ENCODE measurements around the gene HLA-DMB.

Gene HLA-DMB

DNA sequence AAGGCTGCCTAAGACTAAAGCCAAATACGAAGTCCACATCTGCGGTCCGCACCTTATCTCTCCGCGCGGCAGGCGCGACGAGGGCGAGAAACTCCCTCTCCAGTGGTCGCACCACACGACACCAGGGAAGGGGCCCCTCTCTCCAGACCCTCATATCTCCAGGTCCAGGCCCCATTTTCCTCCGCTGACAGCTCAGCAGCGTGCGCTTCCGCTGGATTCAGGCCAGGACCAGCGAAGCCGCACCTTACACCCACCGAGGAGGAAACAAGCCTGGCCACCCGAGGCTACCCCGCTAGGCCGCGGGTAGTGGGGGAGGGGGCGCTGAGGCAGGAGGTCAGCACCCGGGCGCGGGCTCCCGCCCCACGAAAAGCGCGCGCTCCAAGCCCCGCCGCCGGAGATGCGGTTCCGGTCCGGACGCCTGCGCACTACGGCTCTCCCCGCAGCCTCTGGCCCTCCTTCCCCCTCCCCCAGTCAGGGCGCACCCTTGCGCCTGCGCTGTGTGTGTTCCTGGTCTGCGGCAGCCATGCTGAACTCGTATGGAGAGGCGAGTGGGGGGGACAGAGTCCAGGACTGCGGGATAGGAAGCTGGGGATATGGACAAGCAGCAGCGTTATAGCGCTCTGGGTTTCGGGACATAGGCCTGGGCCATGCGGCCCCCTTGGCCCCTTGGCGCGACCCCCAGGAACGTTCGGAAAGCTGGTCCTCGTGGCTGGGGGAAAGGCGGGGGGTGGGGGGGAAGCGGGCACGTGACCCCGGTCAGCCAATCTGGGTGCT lies 27.5 kb upstream of the HLA-DMB start, which contains the start of gene BRD2:
BRD2 (plus strand) TSS at position 502 of the 774 bp plus-strand sequence. CDS start 4,305 bp downstream, outside the sequence.
- Histone ChIP-seq H2BK120ac (ENCODE audit: low read depth, low read length) (peak within 1 kb of the TSS; percentile 100), H2BK12ac (ENCODE audit: low read length in 2 of 2) (peak within 1 kb of the TSS; percentile 14 to 99), H3K9me3 (ENCODE audit: control insufficient read depth, low read length) (no peaks in the 10 kb centered on the region), H3K23ac (ENCODE audit: low read length in 2 of 2) (peak within 1 kb of the TSS; percentile 81 to 90), H3K27me3 (ENCODE audit: control insufficient read depth in 1 of 2, insufficient read depth in 1 of 2, low read length in 2 of 2) (no peaks in the 10 kb centered on the region), H2BK15ac (ENCODE audit: low read depth, poor library complexity, severe bottlenecking) (peak within 1 kb of the TSS; percentile 83), H4K91ac (ENCODE audit: low read length) (peak within 1 kb of the TSS; percentile 98), H4K8ac (ENCODE audit: low read length) (peak within 1 kb of the TSS; percentile 100), H2AK5ac (ENCODE audit: low read length, severe bottlenecking) (peak within 1 kb of the TSS; percentile 97), H2BK5ac (ENCODE audit: low read depth, low read length, poor library complexity, severe bottlenecking) (peak within 1 kb of the TSS; percentile 92), H3K4me3 (ENCODE audit: insufficient read depth in 1 of 2, low read depth in 1 of 2, low read length in 2 of 2) (peak within 1 kb of the TSS; percentile 69 to 96), H3K14ac (ENCODE audit: low read length in 2 of 2) (peak within 1 kb of the TSS in 1 of 2 experiments; percentile 98), H3K79me1 (replicated peaks; ENCODE audit: low read length, poor library complexity, severe bottlenecking) (peaks cover 5% of the 10 kb centered on the region), H3K9ac (ENCODE audit: low read length) (peak within 1 kb of the TSS; percentile 100), H3K36me3 (ENCODE audit: control insufficient read depth in 1 of 2, insufficient read depth in 2 of 2, low read depth in 1 of 2, low read length in 2 of 2) (peaks cover 9% of the 10 kb centered on the region in 2 experiments), H3K4me1 (ENCODE audit: control insufficient read depth, insufficient read depth, low read depth, low read length) (peaks cover 4% of the 10 kb centered on the region), H3K18ac (ENCODE audit: low read depth in 1 of 2, low read length in 2 of 2) (peak within 1 kb of the TSS; percentile 99 to 100), H3K4me2 (ENCODE audit: low read length, poor library complexity, severe bottlenecking) (peak within 1 kb of the TSS; percentile 78), H3K4ac (ENCODE audit: low read depth in 1 of 2, low read length in 2 of 2) (peak within 1 kb of the TSS; percentile 99 to 100), H3K27ac (ENCODE audit: low read length, poor library complexity, severe bottlenecking) (peak within 1 kb of the TSS; percentile 99), H2AFZ (ENCODE audit: low read depth, low read length) (no peak within 1 kb of the TSS)
- peak; percentile 97 for DNase-seq
- whole genome bisulfite sequencing: under 1% methylated on average over 32 of the region's 62 CpGs

DNA sequence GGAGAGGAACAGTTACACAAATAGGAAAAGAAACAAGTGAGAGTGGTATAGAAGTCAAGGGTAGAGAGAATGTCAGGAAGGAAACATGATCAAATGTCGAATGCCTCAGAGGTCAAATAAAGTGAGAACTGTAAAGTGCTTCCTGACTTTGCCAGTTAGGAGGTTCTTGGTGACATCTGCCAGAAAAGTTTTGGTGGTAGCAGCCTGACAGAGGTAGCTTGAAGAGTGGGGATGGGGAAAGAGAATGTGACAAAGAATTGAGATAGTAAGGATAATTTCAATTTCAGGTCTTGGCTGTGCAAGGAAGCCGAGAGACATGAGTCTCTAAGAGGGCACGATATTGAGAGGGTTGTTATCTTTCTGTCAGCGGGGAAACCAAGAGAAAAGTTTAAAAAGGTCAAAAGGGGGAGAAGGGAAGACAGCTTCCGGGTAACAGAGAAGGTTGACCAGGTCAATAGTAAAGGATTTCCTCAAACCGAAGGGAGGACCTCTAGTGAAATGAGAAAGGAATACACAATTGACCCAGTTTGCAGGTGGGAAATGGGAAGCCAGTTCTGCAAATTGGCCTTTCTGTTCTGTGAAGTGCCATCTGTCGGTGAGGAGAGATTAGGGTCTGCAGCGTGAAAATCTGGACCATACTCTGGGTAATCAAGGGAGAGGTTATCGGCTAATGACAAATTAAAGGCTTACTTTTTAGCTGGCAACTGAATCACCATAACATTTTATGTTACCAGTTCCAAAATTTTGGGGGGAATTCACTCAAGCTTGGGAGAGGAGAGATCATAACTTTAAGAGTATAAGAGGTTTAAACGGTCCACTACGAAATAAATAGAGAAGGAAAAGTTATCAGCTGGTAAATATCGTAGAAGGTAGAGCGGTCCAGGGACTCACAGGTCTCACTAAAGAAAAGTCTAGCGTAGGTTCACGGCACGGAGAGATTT lies 26.6 kb upstream of the HLA-DMB start:
- Histone ChIP-seq H2AFZ (ENCODE audit: low read depth, low read length) (no peak overlapping the region), H2BK15ac (ENCODE audit: low read depth, poor library complexity, severe bottlenecking) (peak overlapping the region; percentile 60), H3K9ac (ENCODE audit: low read length) (peak overlapping the region; percentile 100), H4K8ac (ENCODE audit: low read length) (peak overlapping the region; percentile 20), H3K23ac (ENCODE audit: low read length in 2 of 2) (no peak overlapping the region), H3K27me3 (ENCODE audit: control insufficient read depth in 1 of 2, insufficient read depth in 1 of 2, low read length in 2 of 2) (no peaks in the 10 kb centered on the region), H2BK12ac (ENCODE audit: low read length in 2 of 2) (no peak overlapping the region), H4K91ac (ENCODE audit: low read length) (peak overlapping the region; percentile 55), H3K36me3 (ENCODE audit: control insufficient read depth in 1 of 2, insufficient read depth in 2 of 2, low read depth in 1 of 2, low read length in 2 of 2) (peaks cover under 1 to 1% of the 10 kb centered on the region in 2 experiments), H2BK120ac (ENCODE audit: low read depth, low read length) (peak overlapping the region; percentile 92), H3K4me1 (ENCODE audit: control insufficient read depth, insufficient read depth, low read depth, low read length) (peaks cover 4% of the 10 kb centered on the region), H3K14ac (ENCODE audit: low read length in 2 of 2) (peak overlapping the region in 1 of 2 experiments; percentile 68), H2BK5ac (ENCODE audit: low read depth, low read length, poor library complexity, severe bottlenecking) (no peak overlapping the region), H3K4me2 (ENCODE audit: low read length, poor library complexity, severe bottlenecking) (peak overlapping the region; percentile 78), H3K4me3 (ENCODE audit: insufficient read depth in 1 of 2, low read depth in 1 of 2, low read length in 2 of 2) (peak overlapping the region; percentile 69 to 96), H3K4ac (ENCODE audit: low read depth in 1 of 2, low read length in 2 of 2) (peak overlapping the region; percentile 29 to 71), H2AK5ac (ENCODE audit: low read length, severe bottlenecking) (no peak overlapping the region), H3K79me1 (replicated peaks; ENCODE audit: low read length, poor library complexity, severe bottlenecking) (peaks cover 5% of the 10 kb centered on the region), H3K27ac (ENCODE audit: low read length, poor library complexity, severe bottlenecking) (peak overlapping the region; percentile 57), H3K9me3 (ENCODE audit: control insufficient read depth, low read length) (no peaks in the 10 kb centered on the region), H3K18ac (ENCODE audit: low read depth in 1 of 2, low read length in 2 of 2) (peak overlapping the region in 1 of 2 experiments; percentile 94)
- 11% methylated on average over 15 of the region's 16 CpGs for WGBS
- peak; percentile 67 for DNase-seq

- H2BK15ac ChIP-seq (ENCODE audit: low read depth, poor library complexity, severe bottlenecking): no peak overlapping the region
- no peak overlapping the region for H3K4me2 ChIP-seq (ENCODE audit: low read length, poor library complexity, severe bottlenecking)
- no peak overlapping the region for H2AFZ ChIP-seq (ENCODE audit: low read depth, low read length)
- H3K23ac ChIP-seq (ENCODE audit: low read length in 2 of 2): no peak overlapping the region
- H3K4me3 ChIP-seq (ENCODE audit: insufficient read depth in 1 of 2, low read depth in 1 of 2, low read length in 2 of 2): no peak overlapping the region
- no peak overlapping the region for H4K8ac ChIP-seq (ENCODE audit: low read length)
- no peak overlapping the region for H2BK120ac ChIP-seq (ENCODE audit: low read depth, low read length)
- DNase-seq: no peak
- no peak overlapping the region for H3K14ac ChIP-seq (ENCODE audit: low read length in 2 of 2)
- 81% methylated on average over 4 of the region's 5 CpGs for WGBS
- H3K36me3 ChIP-seq (ENCODE audit: control insufficient read depth in 1 of 2, insufficient read depth in 2 of 2, low read depth in 1 of 2, low read length in 2 of 2): no peaks in the 10 kb centered on the region
- H3K27me3 ChIP-seq (ENCODE audit: control insufficient read depth in 1 of 2, insufficient read depth in 1 of 2, low read length in 2 of 2): no peaks in the 10 kb centered on the region
- no peak overlapping the region for H3K4ac ChIP-seq (ENCODE audit: low read depth in 1 of 2, low read length in 2 of 2)
- peaks cover 5% of the 10 kb centered on the region for H3K79me1 ChIP-seq (replicated peaks; ENCODE audit: low read length, poor library complexity, severe bottlenecking)
- H4K91ac ChIP-seq (ENCODE audit: low read length): no peak overlapping the region
- H3K4me1 ChIP-seq (ENCODE audit: control insufficient read depth, insufficient read depth, low read depth, low read length): peaks cover 4% of the 10 kb centered on the region
- H2BK12ac ChIP-seq (ENCODE audit: low read length in 2 of 2): no peak overlapping the region
- no peak overlapping the region for H3K27ac ChIP-seq (ENCODE audit: low read length, poor library complexity, severe bottlenecking)
- no peak overlapping the region for H2BK5ac ChIP-seq (ENCODE audit: low read depth, low read length, poor library complexity, severe bottlenecking)
- no peak overlapping the region for H3K9ac ChIP-seq (ENCODE audit: low read length)
- no peak overlapping the region for H3K18ac ChIP-seq (ENCODE audit: low read depth in 1 of 2, low read length in 2 of 2)
- no peaks in the 10 kb centered on the region for H3K9me3 ChIP-seq (ENCODE audit: control insufficient read depth, low read length)
- no peak overlapping the region for H2AK5ac ChIP-seq (ENCODE audit: low read length, severe bottlenecking)
Observed at GRCh38 chr6:32964776-32965175, 23.9 kb upstream of the HLA-DMB start.

GRCh38 chr6:32963866-32964265 lies 23.0 kb upstream of the HLA-DMB start:
- no peak overlapping the region for H3K4ac ChIP-seq (ENCODE audit: low read depth in 1 of 2, low read length in 2 of 2)
- H3K14ac ChIP-seq (ENCODE audit: low read length in 2 of 2): no peak overlapping the region
- H3K23ac ChIP-seq (ENCODE audit: low read length in 2 of 2): no peak overlapping the region
- H3K4me3 ChIP-seq (ENCODE audit: insufficient read depth in 1 of 2, low read depth in 1 of 2, low read length in 2 of 2): no peak overlapping the region
- WGBS: 94% methylated on average over 1 of the region's 1 CpG
- no peak overlapping the region for H2AK5ac ChIP-seq (ENCODE audit: low read length, severe bottlenecking)
- no peak overlapping the region for H3K27ac ChIP-seq (ENCODE audit: low read length, poor library complexity, severe bottlenecking)
- no peak overlapping the region for H2BK120ac ChIP-seq (ENCODE audit: low read depth, low read length)
- peaks cover 5% of the 10 kb centered on the region for H3K79me1 ChIP-seq (replicated peaks; ENCODE audit: low read length, poor library complexity, severe bottlenecking)
- H4K8ac ChIP-seq (ENCODE audit: low read length): no peak overlapping the region
- H2BK5ac ChIP-seq (ENCODE audit: low read depth, low read length, poor library complexity, severe bottlenecking): no peak overlapping the region
- peaks cover 4% of the 10 kb centered on the region for H3K4me1 ChIP-seq (ENCODE audit: control insufficient read depth, insufficient read depth, low read depth, low read length)
- H3K18ac ChIP-seq (ENCODE audit: low read depth in 1 of 2, low read length in 2 of 2): no peak overlapping the region
- no peak overlapping the region for H3K9ac ChIP-seq (ENCODE audit: low read length)
- no peaks in the 10 kb centered on the region for H3K9me3 ChIP-seq (ENCODE audit: control insufficient read depth, low read length)
- no peak overlapping the region for H3K4me2 ChIP-seq (ENCODE audit: low read length, poor library complexity, severe bottlenecking)
- H4K91ac ChIP-seq (ENCODE audit: low read length): no peak overlapping the region
- no peak overlapping the region for H2BK15ac ChIP-seq (ENCODE audit: low read depth, poor library complexity, severe bottlenecking)
- no peaks in the 10 kb centered on the region for H3K27me3 ChIP-seq (ENCODE audit: control insufficient read depth in 1 of 2, insufficient read depth in 1 of 2, low read length in 2 of 2)
- no peak overlapping the region for H2BK12ac ChIP-seq (ENCODE audit: low read length in 2 of 2)
- H3K36me3 ChIP-seq (ENCODE audit: control insufficient read depth in 1 of 2, insufficient read depth in 2 of 2, low read depth in 1 of 2, low read length in 2 of 2): no peaks in the 10 kb centered on the region
- no peak overlapping the region for H2AFZ ChIP-seq (ENCODE audit: low read depth, low read length)
- DNase-seq: no peak

All from mesenchymal stem cell (in vitro differentiated cells and primary cell).